Neuron (in vitro differentiated cells): ENCODE measurements around the gene CFAP299.
"Not testable (repeated sequence)": the region's sequence is repeated elsewhere in the genome, so short reads cannot be mapped to it uniquely, and the experiment has no call there.

ENCODE experiments used
- H2AFZ ChIP-seq: one replicate; pipeline ENCODE4 v1.6.1; 2013; ENCODE audit warnings: low read depth, mild to moderate bottlenecking, inconsistent platforms, low read length, moderate library complexity
- H3K27me3 ChIP-seq: one replicate; pipeline ENCODE4 v1.6.1; 2013; ENCODE audit warnings: low read length; ENCODE audit not compliant: insufficient read depth
- H3K36me3 ChIP-seq: one replicate; pipeline ENCODE4 v1.6.1; 2013; ENCODE audit warnings: low read length; ENCODE audit not compliant: insufficient read depth
- H3K4me1 ChIP-seq: one replicate; pipeline ENCODE4 v1.6.1; 2013; ENCODE audit warnings: low read length; ENCODE audit not compliant: insufficient read depth
- H3K4me3 ChIP-seq: 2 replicates; pipeline ENCODE4 v1.5.1; 2013; ENCODE audit warnings: mild to moderate bottlenecking, low read length, moderate library complexity
- H3K9me3 ChIP-seq: one replicate; pipeline ENCODE4 v1.6.1; 2013; ENCODE audit warnings: low read length

The CFAP299 gene

GRCh38 chr4:80790152-80790551 is 454.6 kb downstream of the CFAP299 start:
- Histone ChIP-seq H3K27me3 (no peaks in the 10 kb centered on the region), H3K9me3 (no peaks in the 10 kb centered on the region), H3K4me3 (no peak overlapping the region), H3K4me1 (no peaks in the 10 kb centered on the region), H3K36me3 (no peaks in the 10 kb centered on the region), H2AFZ (no peak overlapping the region)

DNA sequence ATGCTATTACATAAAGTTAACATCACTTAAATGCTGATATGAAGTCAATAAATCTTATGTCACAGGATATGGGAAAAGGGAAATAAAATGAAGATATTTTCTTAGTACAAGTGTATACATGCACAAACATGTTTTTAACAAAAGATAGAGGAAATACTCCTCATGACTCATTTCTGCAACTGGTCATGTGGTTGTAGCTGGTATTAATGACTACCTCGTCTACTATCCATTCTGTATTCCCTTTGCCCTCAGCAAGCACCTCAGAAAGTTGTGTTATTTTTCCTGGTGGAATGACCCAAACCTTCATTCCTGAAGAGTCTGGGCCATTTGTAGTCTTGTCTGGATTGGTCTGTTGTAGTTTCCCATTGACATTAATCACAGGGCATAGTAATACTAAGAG is 458.1 kb downstream of the CFAP299 start:
- not testable (repeated sequence) for H2AFZ ChIP-seq, H3K4me3 ChIP-seq, H3K4me1 ChIP-seq, H3K36me3 ChIP-seq, H3K9me3 ChIP-seq, H3K27me3 ChIP-seq

DNA sequence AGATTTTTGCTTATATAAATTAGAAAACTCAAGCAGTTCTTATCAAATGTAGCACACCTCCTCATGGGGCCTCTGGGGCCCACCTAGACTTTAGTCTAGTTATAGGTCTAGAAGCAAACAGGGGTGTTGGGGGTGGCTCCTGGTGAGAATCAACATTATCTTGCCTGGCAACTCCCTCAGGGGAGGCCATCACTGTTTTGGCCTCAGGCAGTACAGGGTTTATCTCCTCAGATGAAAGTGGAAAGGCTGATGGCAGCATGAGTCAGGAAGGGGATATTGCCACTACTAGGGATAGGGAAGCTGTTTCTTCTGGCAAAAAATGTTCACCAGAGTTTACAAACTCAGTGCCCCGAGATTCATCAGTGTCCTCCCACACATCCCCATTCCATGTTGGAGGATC is 462.6 kb downstream of the CFAP299 start:
- no peak overlapping the region for H2AFZ ChIP-seq
- no peaks in the 10 kb centered on the region for H3K9me3 ChIP-seq
- H3K27me3 ChIP-seq = no peaks in the 10 kb centered on the region
- no peaks in the 10 kb centered on the region for H3K4me1 ChIP-seq
- no peak overlapping the region for H3K4me3 ChIP-seq
- no peaks in the 10 kb centered on the region for H3K36me3 ChIP-seq

- not testable (repeated sequence) for H3K4me3 ChIP-seq, H2AFZ ChIP-seq
Observed at GRCh38 chr4:80800719-80801118, 465.2 kb downstream of the CFAP299 start.

GRCh38 chr4:80803337-80803736 is 467.8 kb downstream of the CFAP299 start:
- H3K36me3 ChIP-seq = no peaks in the 10 kb centered on the region
- no peaks in the 10 kb centered on the region for H3K27me3 ChIP-seq
- H3K4me3 ChIP-seq = no peak overlapping the region
- no peaks in the 10 kb centered on the region for H3K4me1 ChIP-seq
- no peaks in the 10 kb centered on the region for H3K9me3 ChIP-seq
- no peak overlapping the region for H2AFZ ChIP-seq

More at GRCh38 chr4:80800719-80801118, 465.2 kb downstream of the CFAP299 start:
- not testable (repeated sequence) for H3K9me3 ChIP-seq, H3K27me3 ChIP-seq, H3K36me3 ChIP-seq, H3K4me1 ChIP-seq

DNA sequence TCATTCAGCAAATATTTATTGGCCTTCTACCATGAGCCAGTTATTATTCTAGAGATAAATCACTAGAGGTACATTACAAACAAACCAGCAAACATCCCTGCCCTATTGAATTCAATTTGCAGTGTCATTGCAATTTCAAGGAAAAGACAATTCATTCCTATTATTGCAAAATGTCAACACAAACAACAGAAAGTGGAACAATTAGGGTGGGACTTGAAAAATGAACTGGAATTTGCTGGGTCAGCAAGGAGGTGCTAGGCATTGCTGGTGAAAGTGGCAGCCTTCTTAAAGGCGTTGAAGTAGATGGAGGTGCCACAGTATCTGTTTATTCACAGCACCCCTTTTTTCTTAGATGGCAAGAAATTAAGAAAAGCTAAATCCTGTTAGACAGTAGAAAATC is 470.9 kb downstream of the CFAP299 start:
- Histone ChIP-seq H3K36me3 (no peaks in the 10 kb centered on the region), H3K4me1 (no peaks in the 10 kb centered on the region), H3K27me3 (no peaks in the 10 kb centered on the region), H2AFZ (no peak overlapping the region), H3K9me3 (no peaks in the 10 kb centered on the region), H3K4me3 (no peak overlapping the region)

DNA sequence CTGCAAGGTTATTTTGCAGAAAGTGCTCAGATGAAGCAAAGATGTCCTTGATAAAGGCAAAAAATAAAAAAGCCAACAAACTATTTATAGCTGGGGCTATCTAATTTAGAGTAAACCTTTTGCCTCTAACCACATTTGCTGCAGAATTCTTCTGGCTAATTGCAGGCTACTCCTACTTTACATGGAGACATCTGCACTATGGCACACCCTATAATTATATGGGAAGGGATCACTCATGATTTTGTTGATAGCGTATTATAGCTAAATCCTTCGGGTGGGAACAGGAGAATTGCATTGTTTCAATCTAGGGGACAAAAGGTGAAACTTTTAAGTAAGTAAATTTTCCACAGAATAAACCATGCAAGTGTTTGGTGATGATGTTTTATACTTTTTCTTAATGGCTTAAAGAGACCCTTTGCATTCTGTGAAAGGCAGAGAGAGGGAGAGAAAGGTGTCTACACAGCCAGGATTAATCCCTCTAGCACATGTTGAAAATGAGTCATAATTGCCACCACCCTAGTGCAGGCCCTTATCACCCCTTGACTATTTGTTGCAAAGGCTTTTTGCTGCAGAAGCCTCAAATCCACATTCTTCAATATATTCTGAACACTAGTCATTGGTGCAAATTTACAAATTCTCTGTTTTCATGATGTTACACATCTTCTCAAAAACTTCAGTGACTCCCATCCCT is 473.7 kb downstream of the CFAP299 start:
- Histone ChIP-seq H3K9me3 (no peaks in the 10 kb centered on the region), H3K27me3 (no peaks in the 10 kb centered on the region), H3K36me3 (no peaks in the 10 kb centered on the region), H3K4me1 (no peaks in the 10 kb centered on the region), H3K4me3 (no peak overlapping the region), H2AFZ (no peak overlapping the region)

DNA sequence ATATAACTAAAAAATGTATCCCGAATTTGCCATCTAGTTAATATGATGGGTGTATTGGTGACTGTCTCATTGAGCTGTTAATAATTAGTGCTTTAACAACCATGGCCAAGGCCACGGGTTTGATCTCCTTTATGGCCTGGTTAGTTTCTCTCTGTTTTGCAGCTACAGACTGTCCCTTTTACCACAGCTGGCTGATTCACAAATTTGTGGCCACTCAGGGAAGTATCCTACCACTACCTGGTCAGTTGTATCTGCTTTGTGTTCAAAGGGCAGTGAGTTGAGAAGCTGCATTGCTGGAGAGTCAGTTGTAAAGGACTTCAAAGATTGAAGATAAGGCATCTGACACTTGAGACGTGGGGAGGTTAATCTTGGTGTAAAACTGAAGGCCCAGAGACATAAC is 475.9 kb downstream of the CFAP299 start:
- H3K27me3 ChIP-seq = no peaks in the 10 kb centered on the region
- H3K4me1 ChIP-seq = no peaks in the 10 kb centered on the region
- H3K4me3 ChIP-seq = no peak overlapping the region
- H3K36me3 ChIP-seq = no peaks in the 10 kb centered on the region
- H3K9me3 ChIP-seq = no peaks in the 10 kb centered on the region
- no peak overlapping the region for H2AFZ ChIP-seq

- H3K4me3 ChIP-seq = no peak overlapping the region
- H3K4me1 ChIP-seq = no peaks in the 10 kb centered on the region
- no peaks in the 10 kb centered on the region for H3K36me3 ChIP-seq
- no peak overlapping the region for H2AFZ ChIP-seq
- H3K9me3 ChIP-seq = no peaks in the 10 kb centered on the region
- H3K27me3 ChIP-seq = no peaks in the 10 kb centered on the region
Observed at GRCh38 chr4:80812145-80812544, 476.6 kb downstream of the CFAP299 start.

GRCh38 chr4:80814266-80814665 is 478.7 kb downstream of the CFAP299 start:
- no peak overlapping the region for H2AFZ ChIP-seq
- no peak overlapping the region for H3K4me3 ChIP-seq
- H3K4me1 ChIP-seq = no peaks in the 10 kb centered on the region
- H3K9me3 ChIP-seq = no peaks in the 10 kb centered on the region
- H3K27me3 ChIP-seq = no peaks in the 10 kb centered on the region
- H3K36me3 ChIP-seq = no peaks in the 10 kb centered on the region

- Histone ChIP-seq H3K27me3 (no peaks in the 10 kb centered on the region), H2AFZ (no peak overlapping the region), H3K4me3 (no peak overlapping the region), H3K36me3 (no peaks in the 10 kb centered on the region), H3K4me1 (no peaks in the 10 kb centered on the region), H3K9me3 (no peaks in the 10 kb centered on the region)
Observed at GRCh38 chr4:80831383-80832361, 496.1 kb downstream of the CFAP299 start.

DNA sequence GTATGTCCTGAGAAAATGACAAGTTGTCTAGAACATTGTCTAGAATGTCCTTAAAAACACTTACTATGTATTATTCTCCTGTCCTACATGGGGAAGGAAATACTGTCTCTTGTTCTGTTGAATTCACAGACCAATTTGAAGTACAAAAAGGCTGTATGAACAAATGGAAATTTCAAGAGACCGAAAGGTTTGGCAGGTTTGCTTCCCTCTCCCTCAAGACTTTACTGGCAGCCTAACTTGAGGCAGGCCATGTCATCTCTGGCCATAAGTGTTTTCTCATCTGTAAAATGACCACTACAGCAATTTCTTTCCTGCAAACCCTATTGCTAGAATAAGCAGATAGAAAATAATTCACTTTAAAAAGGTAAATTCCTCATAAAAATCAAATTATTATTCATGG is 503.8 kb downstream of the CFAP299 start:
- no peak overlapping the region for H2AFZ ChIP-seq
- no peaks in the 10 kb centered on the region for H3K9me3 ChIP-seq
- no peaks in the 10 kb centered on the region for H3K36me3 ChIP-seq
- no peaks in the 10 kb centered on the region for H3K27me3 ChIP-seq
- H3K4me3 ChIP-seq = no peak overlapping the region
- no peaks in the 10 kb centered on the region for H3K4me1 ChIP-seq

DNA sequence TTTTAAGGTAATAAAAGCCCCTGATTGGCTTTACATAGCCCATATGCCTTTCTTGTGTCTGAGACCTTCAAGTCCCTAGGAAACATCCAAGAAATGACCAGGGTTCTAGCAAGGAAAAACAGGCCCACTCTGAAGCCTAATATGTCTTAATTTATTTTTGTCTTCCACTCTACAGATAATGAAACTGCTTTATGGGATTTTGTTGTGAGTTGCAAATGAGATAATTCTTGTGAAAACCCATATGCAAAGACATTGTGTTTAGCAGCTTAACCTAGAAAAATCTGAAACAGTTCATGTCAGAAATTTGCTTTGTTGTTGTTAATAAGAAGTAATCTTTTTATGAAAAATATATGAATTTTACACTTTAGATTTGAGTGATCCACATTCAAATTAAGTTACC is 504.3 kb downstream of the CFAP299 start:
- Histone ChIP-seq H3K4me1 (no peaks in the 10 kb centered on the region), H3K27me3 (no peaks in the 10 kb centered on the region), H3K4me3 (no peak overlapping the region), H3K36me3 (no peaks in the 10 kb centered on the region), H2AFZ (no peak overlapping the region), H3K9me3 (no peaks in the 10 kb centered on the region)
